PC-9 (cell line): ENCODE data around the gene NCBP2L. TPM values are rescaled to one million over a fixed set of nuclear protein-coding genes. Genes with fewer than 3 reads are reported as not detected.
A peak's percentile ranks its signal among the peaks of the same experiment; 100 is the strongest.

ENCODE experiments used
- BruUV-seq: library from RNA; stranded (reverse); fragments of 400-500 nt; replicated peaks from 2 replicates; lab custom pipeline; 2021; lab: Mats Ljungman, UMichigan
- CTCF ChIA-PET: fragments of 300-600 bp; sonication (Branson Sonifier 250); formaldehyde crosslinking; loops from one replicate; lab custom pipeline; 2022; ENCODE audit warnings: antibody characterized with exemption; lab: Charles Lee
- POLR2A ChIA-PET: fragments of 300-600 bp; sonication (Branson Sonifier 250); formaldehyde crosslinking; loops from one replicate; lab custom pipeline; 2022; ENCODE audit warnings: antibody characterized with exemption; ENCODE audit not compliant: unreplicated experiment; lab: Charles Lee
- DNase-seq, 2 experiments: peaks; one replicate each; pipeline versions ENCODE4 v3.0.0 to v3.0.0-alpha.2; 2015 to 2022; ENCODE audit warnings: mixed read lengths in 1 of 2
- H2AFZ ChIP-seq: fragments of 200-600 bp; sonication (generic); 2 replicates; pipeline ENCODE4 v1.8.1; 2017; ENCODE audit warnings: antibody characterized with exemption
- H3F3A ChIP-seq: fragments of 200-600 bp; sonication (generic); 2 replicates; pipeline ENCODE4 v1.8.1; 2017; ENCODE audit warnings: antibody characterized with exemption, mild to moderate bottlenecking, low read depth; ENCODE audit not compliant: insufficient read depth
- H3K27ac ChIP-seq: fragments of 200-600 bp; sonication (generic); 2 replicates; pipeline ENCODE4 v1.6.1; 2016; ENCODE audit warnings: mixed run types
- H3K27me3 ChIP-seq: fragments of 200-600 bp; sonication (generic); 2 replicates; pipeline ENCODE4 v1.6.1; 2016; ENCODE audit warnings: low read depth, mixed run types; ENCODE audit not compliant: insufficient read depth
- H3K36me3 ChIP-seq: fragments of 200-600 bp; sonication (generic); 2 replicates; pipeline ENCODE4 v1.6.1; 2016; ENCODE audit warnings: low read depth, mixed run types
- H3K4me1 ChIP-seq: fragments of 200-600 bp; sonication (generic); replicated peaks from 2 replicates; pipeline ENCODE4 v1.6.1; 2016; ENCODE audit warnings: mixed run types; ENCODE audit not compliant: insufficient read depth
- H3K4me2 ChIP-seq: fragments of 200-600 bp; sonication (generic); 2 replicates; pipeline ENCODE4 v1.6.1; 2017; ENCODE audit warnings: mixed run types
- H3K4me3 ChIP-seq: fragments of 200-600 bp; sonication (generic); 2 replicates; pipeline ENCODE4 v1.6.1; 2016; ENCODE audit warnings: mixed run types
- H3K79me2 ChIP-seq: fragments of 200-600 bp; sonication (generic); 2 replicates; pipeline ENCODE4 v1.6.1; 2017; ENCODE audit warnings: low read depth, mixed run types
- H3K9me2 ChIP-seq: fragments of 200-600 bp; sonication (generic); 2 replicates; pipeline ENCODE4 v1.8.1; 2017; ENCODE audit warnings: mild to moderate bottlenecking; ENCODE audit not compliant: insufficient read depth
- H3K9me3 ChIP-seq: fragments of 200-600 bp; sonication (generic); 2 replicates; pipeline ENCODE4 v1.8.1; 2016; ENCODE audit warnings: low read depth; ENCODE audit not compliant: insufficient read depth
- H4K20me1 ChIP-seq: fragments of 200-600 bp; sonication (generic); 2 replicates; pipeline ENCODE4 v1.8.1; 2017; ENCODE audit not compliant: insufficient read depth
- CTCF ChIP-seq: fragments of 200-600 bp; sonication (generic); conservative IDR thresholded peaks from 2 replicates; pipeline ENCODE4 v1.6.1; 2017; ENCODE audit warnings: mixed run types, antibody characterized with exemption, mild to moderate bottlenecking, moderate library complexity
- EZH2 ChIP-seq: fragments of 200-600 bp; sonication (generic); IDR thresholded peaks from 2 replicates; pipeline ENCODE4 v1.8.0; 2017; ENCODE audit warnings: antibody characterized with exemption, low read depth
- intact Hi-C: fragments of 100-400 bp; cut with micrococcal nuclease; formaldehyde crosslinking; loops from one replicate; pipeline ENCODE4 v1.10.0; 2022; ENCODE audit not compliant: unreplicated experiment
- total RNA-seq: library from RNA; stranded (reverse); gene quantifications from 2 replicates; pipeline ENCODE4 v1.2.3, GENCODE V29; 2021

The NCBP2L gene
- total RNA-seq, 1 experiment from 2014 or later = not detected

GRCh38 chrX:107758231-107758766 lies 19.2 kb upstream of the NCBP2L start:
- Histone ChIP-seq H3K4me3 (no peak overlapping the region), H3K36me3 (no peaks in the 10 kb centered on the region), H3K9me3 (peaks cover 2% of the 10 kb centered on the region; the same call in 1 of the 2 replicates), H4K20me1 (no peaks in the 10 kb centered on the region), H3K4me2 (no peak overlapping the region), H3K4me1 (peaks cover 3% of the 10 kb centered on the region), H3K27me3 (no peaks in the 10 kb centered on the region), H3K9me2 (no peaks in the 10 kb centered on the region), H2AFZ (no peak overlapping the region), H3K27ac (no peak overlapping the region), H3K79me2 (no peaks in the 10 kb centered on the region; the same call in 1 of the 2 replicates), H3F3A (no peaks in the 10 kb centered on the region)
- ChIA-PET CTCF (no interaction called here), POLR2A (interaction anchor here (0.6 kb wide), 1 partner anchor 136 kb away, joined by 7 read pairs; no protein-coding TSS in a partner anchor)
- BruUV-seq = no TSS peak
- intact Hi-C loops = no loop called here
- TF ChIP-seq CTCF (no peak), EZH2 (no peak)
- no peak for DNase-seq

GRCh38 chrX:107760304-107761077 lies 17.0 kb upstream of the NCBP2L start:
- TF ChIP-seq EZH2 = no peak
- TF ChIP-seq CTCF = no peak
- H3K36me3 ChIP-seq = no peaks in the 10 kb centered on the region
- peaks cover 25% of the 10 kb centered on the region for H3K4me1 ChIP-seq
- BruUV-seq = no TSS peak
- peaks cover 12% of the 10 kb centered on the region; the same call in 1 of the 2 replicates for H3F3A ChIP-seq
- DNase-seq = no peak
- H4K20me1 ChIP-seq = no peaks in the 10 kb centered on the region
- intact Hi-C loops = no loop called here
- peaks cover 2% of the 10 kb centered on the region; the same call in 1 of the 2 replicates for H3K9me3 ChIP-seq
- H3K27me3 ChIP-seq = no peaks in the 10 kb centered on the region
- H3K9me2 ChIP-seq = no peaks in the 10 kb centered on the region
- no peaks in the 10 kb centered on the region; the same call in 1 of the 2 replicates for H3K79me2 ChIP-seq
- POLR2A ChIA-PET = no interaction called here
- no peak overlapping the region for H2AFZ ChIP-seq
- H3K27ac ChIP-seq = no peak overlapping the region
- H3K4me2 ChIP-seq = no peak overlapping the region
- CTCF ChIA-PET = no interaction called here
- no peak overlapping the region for H3K4me3 ChIP-seq

- TF ChIP-seq EZH2 (no peak), CTCF (no peak)
- Histone ChIP-seq H3K4me1 (peaks cover 52% of the 10 kb centered on the region), H3K27me3 (no peaks in the 10 kb centered on the region), H3K27ac (0 out of 2 replicates have a peak overlapping the region, but pooled peaks have one; percentile 35), H3K79me2 (peaks cover 4% of the 10 kb centered on the region; the same call in 1 of the 2 replicates), H3K4me3 (no peak overlapping the region), H3K9me2 (no peaks in the 10 kb centered on the region), H3F3A (peaks cover 32% of the 10 kb centered on the region), H3K36me3 (no peaks in the 10 kb centered on the region), H3K4me2 (peak overlapping the region; percentile 50), H3K9me3 (peaks cover 2% of the 10 kb centered on the region; the same call in 1 of the 2 replicates), H2AFZ (no peak overlapping the region), H4K20me1 (no peaks in the 10 kb centered on the region)
- DNase-seq = no peak
- intact Hi-C loops = no loop called here
- POLR2A ChIA-PET = no interaction called here
- no TSS peak for BruUV-seq
- CTCF ChIA-PET = interaction anchor here (0.9 kb wide), 1 partner anchor 108 kb away, joined by 3 read pairs; no protein-coding TSS in a partner anchor
Observed at GRCh38 chrX:107763647-107764046, 13.9 kb upstream of the NCBP2L start.
